GM21381 (cell line): Measurements from ENCODE around the gene SLC26A9.

Experiments
- ATAC-seq: cut with Tn5 transposase; IDR thresholded peaks from one replicate; pipeline ENCODE4 v1.9.1; 2021; ENCODE audit warnings: mild to moderate bottlenecking, moderate library complexity; ENCODE audit not compliant: unreplicated experiment

The SLC26A9 gene

DNA sequence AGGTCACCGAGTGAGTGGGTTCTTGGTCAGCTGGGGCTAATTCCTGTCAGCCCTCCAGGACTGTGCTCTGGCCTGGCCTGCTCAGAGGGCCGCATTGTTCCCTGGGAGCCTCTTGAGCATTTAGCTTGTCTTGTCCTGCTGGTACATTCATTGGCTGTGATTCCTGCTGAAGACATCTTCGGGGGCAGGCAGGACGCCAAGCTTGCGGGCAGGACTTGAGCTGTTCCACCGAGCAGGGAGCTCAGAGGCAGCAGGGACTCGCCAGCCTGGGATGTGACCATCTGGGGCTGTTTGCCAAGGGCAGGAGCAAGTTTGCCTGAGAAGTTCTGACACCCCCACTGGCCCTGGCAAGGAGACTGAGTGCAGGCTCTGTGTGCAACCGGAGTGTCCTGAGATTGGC, 7.0 kb upstream of the SLC26A9 start:
- no peak for ATAC-seq

DNA sequence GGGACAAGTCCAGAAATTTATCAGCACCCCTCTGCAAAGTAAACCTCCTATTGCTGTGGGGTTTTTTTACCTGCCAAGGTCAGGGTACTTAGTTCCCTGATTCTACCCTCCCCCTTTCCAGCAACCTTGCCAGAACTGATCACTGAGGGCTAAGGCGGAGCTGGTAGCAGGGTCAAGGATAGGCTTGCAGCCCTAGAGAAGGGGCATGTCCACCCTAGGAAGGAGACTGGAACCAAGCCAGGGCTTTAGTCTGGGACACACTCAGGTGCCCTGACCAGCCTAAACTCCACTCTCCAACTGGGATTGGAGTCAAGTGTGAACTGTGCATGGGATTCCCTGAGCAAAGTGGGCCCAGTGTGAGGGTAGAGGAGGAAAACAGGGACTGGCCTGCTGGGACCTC, 6.5 kb upstream of the SLC26A9 start:
- no peak for ATAC-seq

DNA sequence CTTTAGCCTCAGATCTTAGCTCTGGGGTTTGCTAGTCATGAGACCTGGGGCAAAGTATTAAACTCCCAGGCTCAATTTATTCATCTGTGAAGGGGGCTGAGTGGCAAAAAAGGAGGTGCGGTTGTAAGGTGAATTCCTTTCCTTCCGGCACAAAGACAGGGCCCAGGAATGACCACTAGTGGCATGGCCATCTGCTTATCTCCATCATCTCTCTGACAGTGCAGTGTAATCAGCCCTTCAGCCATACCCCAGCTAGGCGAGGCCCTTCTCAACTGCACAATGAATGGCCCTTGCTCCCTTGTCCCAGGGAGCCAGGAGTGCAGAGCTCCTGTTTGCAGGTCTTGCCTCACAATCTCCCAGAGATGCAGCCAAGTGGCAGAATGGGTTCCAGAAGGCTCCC, 5.6 kb upstream of the SLC26A9 start:
- ATAC-seq = no peak

DNA sequence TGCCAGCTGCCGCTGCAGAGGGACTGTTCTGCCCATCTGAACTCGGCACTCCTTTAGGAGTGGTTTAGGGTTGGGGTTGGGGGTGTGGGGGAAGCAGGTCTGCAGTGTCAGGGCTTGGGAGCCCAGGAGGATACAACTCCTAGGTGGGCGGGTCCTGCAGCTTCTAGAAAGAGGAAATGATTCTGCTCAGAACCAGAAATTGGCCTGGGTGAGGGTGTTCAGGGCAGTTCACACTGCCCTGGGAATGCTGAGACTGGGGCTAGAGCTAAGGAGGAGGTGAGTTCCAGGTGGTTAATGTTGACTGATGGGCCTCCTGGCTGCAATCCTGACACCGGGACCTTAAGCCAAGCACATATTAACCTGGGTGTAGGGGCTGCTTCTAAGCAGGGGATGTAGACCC, 4.8 kb upstream of the SLC26A9 start:
- ATAC-seq = no peak

DNA sequence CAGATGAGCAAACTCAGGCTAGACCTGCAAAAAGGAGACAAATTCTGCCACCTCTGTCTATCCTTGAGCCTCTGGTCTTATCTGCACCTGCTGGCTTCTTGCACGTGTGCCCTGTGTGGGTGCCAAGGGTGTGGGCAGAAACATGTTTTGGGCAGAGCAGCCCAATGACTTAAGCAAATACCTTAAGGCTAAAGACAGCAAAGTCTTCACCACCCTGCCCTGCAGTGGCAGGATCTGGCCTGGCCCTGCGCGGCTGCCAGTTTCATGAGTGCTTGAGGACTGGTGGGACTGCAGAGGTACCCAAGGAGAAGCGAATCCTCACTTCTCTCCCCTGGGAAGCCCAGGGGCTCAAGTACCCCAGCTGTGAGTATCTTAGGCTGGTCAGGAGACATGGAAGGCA, 3.8 kb upstream of the SLC26A9 start:
- ATAC-seq = no peak

DNA sequence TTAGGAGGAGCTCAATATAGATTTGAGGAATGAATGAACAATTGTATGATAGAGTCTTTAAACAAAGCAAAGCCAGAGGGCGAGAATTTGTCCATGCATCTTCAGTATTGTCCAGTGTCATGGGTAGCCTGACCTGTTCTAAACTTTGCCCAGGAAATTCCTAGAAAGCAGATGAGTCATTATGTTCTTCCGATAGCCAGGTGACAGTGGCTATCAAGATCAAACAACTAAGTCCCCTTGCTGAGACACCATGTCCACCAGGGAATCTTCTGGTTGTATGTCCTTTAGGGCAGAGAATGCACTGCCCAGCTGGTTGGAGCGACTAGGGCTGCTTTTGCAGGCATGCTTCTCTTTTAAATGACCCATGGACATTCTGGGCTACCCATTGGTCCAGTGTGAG, 1.8 kb upstream of the SLC26A9 start:
- ATAC-seq = no peak

DNA sequence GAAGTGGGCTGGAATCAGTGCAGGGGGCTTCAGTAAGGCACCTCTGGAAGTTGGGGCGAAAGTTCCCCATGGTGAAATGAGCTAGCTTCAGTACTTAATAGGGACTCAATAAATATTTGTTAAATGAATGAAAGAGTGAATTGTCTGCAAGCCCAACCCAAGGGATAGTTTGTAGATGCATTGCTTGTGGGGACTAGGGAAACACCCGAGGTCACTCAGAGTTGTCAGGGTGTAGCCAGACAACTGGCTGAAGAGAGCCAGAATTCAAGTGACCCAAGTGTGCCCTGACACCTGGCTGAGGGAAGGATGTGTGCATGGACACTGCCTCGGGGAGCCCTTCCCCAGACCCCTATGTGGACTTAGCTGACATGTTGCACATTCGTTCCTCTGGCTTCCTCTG, 1.3 kb upstream of the SLC26A9 start:
- no peak for ATAC-seq

DNA sequence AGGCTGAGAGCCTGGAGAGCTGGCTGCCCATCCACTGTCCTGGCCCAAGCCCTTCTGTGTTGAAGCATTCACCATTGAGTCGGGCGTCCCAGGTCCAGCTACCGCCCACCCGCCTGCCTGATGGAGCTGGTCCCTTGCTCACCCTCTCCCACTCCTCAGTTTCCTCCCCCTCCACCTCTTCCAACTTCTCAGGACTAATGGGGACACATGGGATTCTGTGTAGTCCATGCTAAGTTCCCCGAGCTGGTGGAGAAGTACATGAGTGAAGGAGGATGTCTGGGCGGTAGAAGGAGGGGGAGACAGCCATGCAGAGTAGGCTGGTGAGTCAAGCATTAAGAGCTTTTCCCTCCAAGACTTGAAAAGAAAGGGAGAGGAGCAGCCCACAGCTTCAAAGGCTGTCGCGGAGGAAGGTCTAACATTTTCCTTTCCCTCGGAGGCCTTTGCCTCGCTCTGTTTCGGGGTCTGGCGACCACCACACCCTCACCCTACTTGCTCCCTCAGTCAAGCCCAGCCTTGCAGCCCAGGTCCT, 561 bp downstream of the SLC26A9 start:
- ATAC-seq = no peak

DNA sequence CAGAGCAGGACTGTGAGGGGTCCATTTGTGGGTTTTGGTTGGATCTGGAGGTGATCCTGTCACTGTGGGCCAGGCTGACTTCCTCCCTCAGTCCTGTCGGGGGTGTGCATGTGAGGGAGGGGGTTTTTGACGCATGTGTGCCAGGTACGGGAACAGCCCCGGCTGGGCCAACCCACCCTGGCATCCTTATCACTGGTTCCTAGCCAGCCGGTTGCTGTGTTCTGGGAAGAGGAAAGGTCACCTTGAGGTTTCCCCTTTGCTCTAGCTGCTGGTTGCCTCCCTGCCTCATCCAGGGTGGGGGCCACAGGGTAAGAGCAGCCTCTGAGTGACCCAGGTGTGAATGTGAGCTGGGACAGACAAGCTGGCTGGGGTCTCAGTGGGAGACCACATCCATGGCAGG, 2.5 kb downstream of the SLC26A9 start:
- no peak for ATAC-seq

DNA sequence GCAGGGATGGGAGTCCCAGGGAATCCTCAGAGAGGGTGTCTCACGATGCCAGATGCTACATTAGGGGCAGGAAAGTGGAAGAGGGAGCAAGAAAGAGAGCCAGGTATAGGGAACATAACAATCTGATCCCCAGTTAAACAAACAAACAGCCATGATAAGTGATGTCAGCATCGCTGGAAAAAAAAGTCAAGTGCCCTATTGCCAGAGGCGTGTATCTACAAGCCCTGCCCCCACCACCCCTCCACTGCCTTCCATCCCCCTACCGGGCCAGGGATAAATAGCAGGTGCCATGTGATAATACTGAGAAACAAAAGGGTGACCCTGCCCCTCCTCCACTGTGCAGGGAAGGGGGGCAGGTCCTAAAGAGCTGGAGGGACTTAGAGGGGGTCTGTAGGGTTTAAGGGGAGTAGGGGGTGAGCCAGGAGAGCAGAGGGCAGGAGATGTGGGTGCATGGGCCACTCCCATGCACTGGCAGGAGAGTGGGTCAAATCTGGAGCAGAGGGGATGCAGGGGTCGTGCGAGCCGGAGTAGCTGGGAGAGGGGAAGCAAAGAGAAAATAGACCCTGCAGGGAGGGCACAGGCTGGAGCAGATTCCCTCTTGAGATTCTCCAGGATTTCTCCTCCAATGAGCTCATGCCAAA, 3.4 kb downstream of the SLC26A9 start:
- ATAC-seq = no peak

DNA sequence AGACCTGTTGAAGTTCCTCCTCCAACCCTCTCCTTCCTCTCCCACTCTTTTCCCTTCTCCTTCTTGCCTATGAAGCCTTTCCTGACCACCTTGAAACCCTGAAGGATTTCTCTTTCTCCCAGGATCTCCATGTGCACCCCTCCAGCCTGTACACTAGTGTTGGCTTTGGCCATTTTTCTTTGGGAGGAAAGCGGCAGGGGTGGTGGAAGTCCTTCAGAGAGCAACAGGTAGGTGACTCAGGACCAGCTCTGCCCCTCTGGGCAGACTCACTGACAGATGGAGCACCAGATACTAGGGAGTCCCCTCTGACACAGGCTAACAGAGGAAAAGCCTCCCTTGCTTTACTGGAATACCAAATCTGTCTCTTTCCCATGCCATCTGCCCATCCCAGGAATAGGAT, 4.6 kb downstream of the SLC26A9 start:
- no peak for ATAC-seq

DNA sequence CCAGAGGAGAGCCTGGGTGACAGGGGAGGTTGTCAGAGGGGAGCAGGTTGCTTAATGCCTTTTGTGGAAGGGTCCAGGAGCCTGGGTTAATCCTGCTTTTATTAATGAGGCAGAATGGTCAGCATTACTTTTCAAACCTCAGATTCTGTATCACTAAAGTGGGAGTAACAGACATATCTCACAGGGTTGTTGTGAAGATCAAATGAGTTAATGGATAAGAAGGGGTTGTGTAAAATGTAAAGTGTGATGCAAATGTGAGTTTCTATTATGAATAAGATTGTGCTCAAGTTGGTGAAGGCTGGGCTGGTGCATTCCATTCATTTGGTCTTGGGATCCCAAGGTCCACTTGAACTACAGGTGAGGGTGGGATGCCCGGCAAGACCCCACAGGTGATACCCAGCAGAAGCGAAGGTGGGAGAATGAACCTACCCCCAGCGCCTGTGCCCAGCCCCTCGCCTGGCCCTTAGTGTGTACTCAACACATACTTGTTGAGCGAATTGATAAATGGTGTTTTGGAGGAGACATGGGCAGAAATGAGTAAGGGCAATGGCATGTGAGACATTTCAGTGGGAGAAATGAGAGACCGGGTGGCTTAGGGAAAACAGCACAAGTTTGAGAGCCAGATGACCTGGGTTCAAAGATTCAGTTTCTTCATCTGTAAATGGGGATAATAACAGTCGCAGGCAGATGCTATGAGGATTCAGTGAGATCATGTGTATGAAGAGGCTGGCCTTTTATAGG, 6.2 kb downstream of the SLC26A9 start:
- ATAC-seq = no peak

DNA sequence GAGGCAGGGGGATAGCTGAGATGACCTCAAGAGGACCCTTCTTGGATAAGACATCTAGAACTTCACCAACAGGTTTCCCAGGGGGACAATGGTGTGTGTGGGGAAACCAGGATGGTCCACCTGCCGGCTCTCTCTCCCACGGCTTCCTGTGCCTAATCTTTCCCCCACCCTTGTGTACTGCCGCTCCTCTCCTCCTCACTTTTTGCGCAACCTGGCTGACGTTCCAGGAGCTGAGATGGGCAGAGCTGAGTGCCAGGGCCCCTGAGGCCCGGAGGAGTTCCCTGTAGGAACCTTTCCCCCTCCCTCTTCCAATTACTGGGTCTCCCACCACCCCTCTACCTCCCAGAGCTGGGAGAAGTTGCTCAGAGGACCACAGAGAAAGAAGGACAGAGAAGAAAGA, 6.9 kb downstream of the SLC26A9 start:
- no peak for ATAC-seq

DNA sequence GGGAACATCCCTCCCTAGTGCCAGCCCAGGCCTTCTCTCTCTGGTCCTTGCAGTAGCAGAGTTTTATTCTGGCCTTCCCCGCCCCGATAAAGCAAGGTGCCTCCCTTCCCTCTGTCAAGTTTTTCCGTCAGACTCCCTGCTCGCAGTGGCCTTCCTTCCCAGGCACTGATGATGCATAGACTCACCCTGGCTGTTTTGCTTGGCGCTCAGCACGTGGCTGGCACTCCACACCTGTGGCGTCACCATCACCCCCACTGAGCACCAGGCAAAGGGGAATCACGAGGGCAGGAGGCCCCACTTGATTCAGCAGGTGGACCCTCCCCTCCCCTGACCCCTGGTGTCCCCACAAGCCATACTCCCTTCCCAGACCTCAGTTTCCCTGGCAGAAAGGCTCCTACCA, 7.4 kb downstream of the SLC26A9 start:
- ATAC-seq = no peak

DNA sequence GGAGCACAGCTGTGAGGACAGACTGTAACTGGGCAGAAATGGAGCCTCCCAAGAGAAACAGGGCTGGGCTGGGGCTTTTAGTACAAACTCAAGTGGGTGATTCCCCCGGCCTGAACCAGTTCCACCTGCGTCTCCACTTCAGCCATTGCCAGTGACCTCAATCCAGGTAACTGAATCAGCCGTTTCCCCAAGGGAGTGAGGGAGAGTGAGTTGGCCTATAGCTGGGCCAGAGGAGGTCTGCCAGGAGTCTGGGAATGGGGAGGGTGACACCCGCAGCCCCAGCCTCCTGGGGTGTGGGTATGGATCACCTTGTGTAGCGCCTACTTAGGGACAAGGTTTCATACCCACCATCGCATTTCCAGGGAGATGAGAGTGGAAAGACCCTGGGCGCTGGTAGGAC, 8.5 kb downstream of the SLC26A9 start:
- no peak for ATAC-seq

DNA sequence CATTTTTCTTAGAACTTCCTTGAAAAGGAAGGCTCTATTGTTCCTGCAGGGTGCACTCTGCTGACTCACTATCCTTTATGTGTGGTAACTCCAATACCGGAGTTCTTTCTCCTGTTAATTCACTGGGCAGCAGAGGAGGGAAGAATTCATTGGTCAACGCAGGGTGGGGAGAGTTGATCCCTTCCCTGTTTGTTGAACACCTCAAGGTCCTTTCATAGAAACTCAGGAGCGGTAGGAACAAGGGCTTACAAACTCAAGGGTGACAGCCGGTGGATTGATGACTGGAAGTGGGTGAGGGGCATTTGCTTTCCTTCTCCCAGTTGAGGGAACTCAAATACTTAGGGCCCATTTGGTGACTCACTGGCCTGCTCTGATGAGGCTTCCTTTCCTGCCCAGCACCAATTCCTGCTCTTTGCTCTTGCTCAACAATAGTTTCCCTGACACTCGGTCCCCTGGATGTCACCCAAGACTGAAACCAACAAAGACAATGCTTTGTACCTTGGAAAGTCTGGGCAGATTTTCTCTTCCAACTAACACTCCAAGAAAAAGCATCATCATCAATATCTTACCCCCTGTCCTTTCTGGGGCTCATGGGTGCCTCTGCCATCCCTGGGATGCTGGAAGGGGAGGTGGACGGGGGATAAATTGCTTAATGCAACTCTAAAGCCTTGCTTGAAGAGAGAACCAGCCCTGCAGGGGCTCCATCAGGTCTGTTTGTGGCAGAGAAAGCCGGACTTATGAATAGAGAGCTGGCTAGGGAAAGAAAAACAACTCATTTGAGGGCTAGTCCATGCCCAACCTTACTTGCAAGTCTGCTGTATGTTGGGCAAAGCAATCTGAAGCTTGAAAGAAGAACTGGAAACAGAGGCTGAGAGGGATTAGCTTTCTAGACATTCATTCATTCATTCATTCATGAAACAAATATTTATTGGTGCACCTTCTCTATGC, 9.3 kb downstream of the SLC26A9 start:
- no peak for ATAC-seq

DNA sequence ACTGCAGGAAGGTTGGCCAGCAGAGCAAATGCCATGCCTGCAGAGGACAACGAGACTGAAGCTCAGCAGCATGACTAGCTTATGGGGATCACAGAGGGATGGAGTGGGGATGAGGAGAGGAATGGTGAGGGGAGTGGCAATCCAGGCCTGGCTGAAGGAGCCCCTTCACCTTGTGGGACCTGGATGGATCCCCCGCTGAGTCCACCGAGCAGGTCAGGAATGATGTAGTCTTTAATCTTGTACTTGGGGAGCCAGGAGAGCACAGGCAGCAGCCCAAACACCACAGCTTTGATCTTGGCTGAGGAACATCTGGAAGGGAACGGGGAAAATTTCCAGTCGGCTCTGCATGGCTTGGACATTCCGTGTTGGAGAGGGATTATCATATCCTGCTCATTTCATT, 10.5 kb downstream of the SLC26A9 start:
- no peak for ATAC-seq

DNA sequence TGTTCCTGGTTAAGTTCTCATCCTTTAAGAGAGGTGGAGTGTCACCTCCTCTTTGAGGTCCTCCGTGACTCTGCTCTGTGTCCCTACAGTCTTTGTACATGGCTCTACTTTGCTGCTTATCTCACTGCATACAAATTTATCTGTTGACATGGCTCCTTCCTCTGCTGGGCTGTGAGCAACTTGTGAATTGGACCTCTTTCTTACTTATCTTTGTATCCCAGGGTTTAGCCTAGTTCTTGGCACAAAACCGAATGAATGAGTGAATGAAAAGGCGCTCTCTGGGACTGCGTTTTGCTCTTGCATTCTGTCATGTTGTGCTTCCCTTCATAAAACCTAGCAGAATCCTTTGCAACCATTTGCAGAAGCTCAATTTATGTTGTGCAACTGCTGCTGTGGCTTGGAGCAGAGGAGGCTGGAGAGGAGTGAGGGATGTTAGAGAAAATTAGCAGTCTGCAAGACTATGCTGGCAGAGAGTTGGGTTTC, 12.4 kb downstream of the SLC26A9 start:
- ATAC-seq = no peak

DNA sequence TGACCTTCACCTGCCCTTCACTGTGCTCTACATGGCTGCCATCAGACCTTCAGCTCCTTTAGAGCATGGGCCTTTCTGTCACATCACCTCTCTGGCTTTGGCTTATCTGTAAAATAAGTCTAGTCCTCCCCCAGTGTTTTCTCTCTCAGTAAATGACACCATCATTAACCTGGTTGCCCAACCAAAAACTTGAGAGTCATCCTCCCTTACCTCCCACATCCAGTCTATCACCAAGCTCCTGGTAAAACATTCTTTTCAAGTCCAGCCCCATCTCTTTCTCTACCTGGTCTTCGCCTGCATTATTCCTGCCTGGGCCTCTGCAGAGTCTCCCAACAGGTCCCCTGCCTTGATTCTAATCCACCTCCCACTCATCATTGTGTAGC, 13.1 kb downstream of the SLC26A9 start:
- no peak for ATAC-seq

DNA sequence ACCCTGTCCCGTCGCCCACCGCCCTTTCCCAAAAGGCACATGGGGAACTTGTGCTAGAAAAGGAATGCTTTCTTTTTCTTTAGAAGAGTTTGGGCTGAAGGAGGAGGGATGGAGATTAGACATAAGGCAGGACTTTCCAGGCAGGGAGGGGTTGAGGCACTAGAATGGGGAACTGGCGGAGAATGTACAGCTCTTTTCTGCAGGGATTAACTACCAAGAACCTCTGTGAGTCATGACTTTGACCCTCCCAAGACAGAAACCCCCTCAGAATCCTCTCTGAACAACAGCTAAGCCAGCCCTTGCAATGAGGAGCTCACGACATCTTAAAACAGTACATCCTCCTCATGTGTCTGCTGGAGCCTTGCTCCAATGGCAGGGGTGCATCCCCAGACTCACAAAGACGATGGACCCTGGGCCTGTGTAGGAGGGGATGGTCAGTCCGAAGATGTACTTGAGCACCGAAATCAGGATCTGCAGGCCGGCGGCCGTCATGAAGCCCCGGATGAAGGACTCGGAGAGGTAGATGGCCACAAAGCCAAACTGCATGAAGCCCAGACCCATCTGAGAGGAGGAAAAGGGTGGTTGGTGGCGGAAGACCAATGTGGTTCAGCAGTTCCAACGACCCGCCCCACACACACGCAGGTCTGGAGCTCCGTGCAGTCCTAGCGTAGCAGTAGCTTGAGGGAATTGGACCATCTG, 13.6 kb downstream of the SLC26A9 start:
- no peak for ATAC-seq

DNA sequence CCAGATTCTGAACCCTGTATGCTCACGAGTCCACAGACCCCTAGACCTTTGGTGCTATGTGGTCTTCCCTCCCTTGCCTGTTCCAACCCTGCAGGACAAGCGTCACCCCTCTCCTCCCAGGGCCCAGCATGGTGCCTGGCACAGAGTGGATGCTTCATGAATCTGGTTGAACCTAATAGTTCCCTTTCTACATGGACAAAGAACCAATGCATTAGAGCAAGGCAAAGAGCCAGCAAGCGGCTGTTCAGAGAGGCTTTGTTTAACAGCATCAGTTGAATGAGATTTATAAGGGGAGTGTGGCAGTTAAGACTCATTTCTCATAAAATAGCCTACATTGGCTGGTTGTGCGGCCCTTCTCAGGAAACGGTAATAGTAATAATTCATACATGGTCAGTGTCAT, 14.9 kb downstream of the SLC26A9 start:
- ATAC-seq = no peak
